Right lung (tissue), 10 donors: ENCODE results near the gene RCOR2. TPM values are rescaled to one million over a fixed set of nuclear protein-coding genes. Genes with fewer than 3 reads are reported as not detected.
A peak's percentile ranks its signal among the peaks of the same experiment; 100 is the strongest.
"Not testable (repeated sequence)": the region's sequence is repeated elsewhere in the genome, so short reads cannot be mapped to it uniquely, and the experiment has no call there.

ENCODE experiments used
- DNase-seq, 2 donors: peaks; one replicate each; pipeline ENCODE4 v3.0.0-alpha.2; 2013
- long read RNA-seq, 8 donors: transcript quantifications; one replicate each; lab custom pipeline, GENCODE V29; 2026
- polyA plus RNA-seq, 5 donors: library from polyadenylated mRNA; unstranded; fragments of 120-200 nt; gene quantifications; one replicate each; pipeline versions ENCODE4 v1.2.1 to v1.2.3, GENCODE V29; 2013; ENCODE audit warnings: inconsistent platforms in 1 of 5, low replicate concordance in 1 of 5; ENCODE audit not compliant: insufficient read length in 5 of 5, insufficient read depth in 1 of 5

Gene RCOR2
- 10 to 100 TPM in 4 of 5 donors, 1 to 10 TPM in 1; 8.9 to 20.7 (median 12.6) TPM for polyA plus RNA-seq
- long read RNA-seq, donor 1, partial matches to known transcripts: 0 of 1 reads
- long read RNA-seq, donor 1, other reads (novel, unspliced or antisense): 0 of 1 reads
- long read RNA-seq, donor 2, partial matches to known transcripts: 680 of 736 reads
- long read RNA-seq, donor 2, other reads (novel, unspliced or antisense): 52 of 736 reads
- long read RNA-seq, donor 3, partial matches to known transcripts: 0 of 2 reads
- long read RNA-seq, donor 3, other reads (novel, unspliced or antisense): 0 of 2 reads
- long read RNA-seq, donor 4, partial matches to known transcripts: 0 of 1 reads
- long read RNA-seq, donor 4, other reads (novel, unspliced or antisense): 0 of 1 reads
- long read RNA-seq, donor 5, partial matches to known transcripts: 0 of 3 reads
- long read RNA-seq, donor 5, other reads (novel, unspliced or antisense): 0 of 3 reads
- long read RNA-seq, donor 6, partial matches to known transcripts: 1,035 of 1,038 reads
- long read RNA-seq, donor 6, other reads (novel, unspliced or antisense): 0 of 1,038 reads
- long read RNA-seq, donor 7, partial matches to known transcripts: 0 of 2 reads
- long read RNA-seq, donor 7, other reads (novel, unspliced or antisense): 0 of 2 reads
- long read RNA-seq, donor 8, partial matches to known transcripts: 0 of 1 reads
- long read RNA-seq, donor 8, other reads (novel, unspliced or antisense): 0 of 1 reads

- DNase-seq: peak; percentile 79 to 82
Measured at GRCh38 chr11:63916837-63917691, at the start of gene RCOR2. Gene RCOR2 (minus strand): TSS chr11:63917164. CDS start chr11:63916456, 708 bp downstream.

- no peak for DNase-seq
Measured at GRCh38 chr11:63966444-63966843, 49.5 kb upstream of the RCOR2 start.

- not testable (repeated sequence) for DNase-seq
Measured at GRCh38 chr11:63963895-63964294, 46.9 kb upstream of the RCOR2 start.

GRCh38 chr11:63961608-63962412, 44.8 kb upstream of the RCOR2 start:
- peak in 1 of 2 donors; percentile 35 for DNase-seq

GRCh38 chr11:63958008-63958407, 41.0 kb upstream of the RCOR2 start:
- DNase-seq: no peak

GRCh38 chr11:63952570-63952969, 35.6 kb upstream of the RCOR2 start:
- no peak for DNase-seq

GRCh38 chr11:63951779-63952536, 35.0 kb upstream of the RCOR2 start:
- no peak for DNase-seq

- DNase-seq: peak; percentile 61 to 77
Measured at GRCh38 chr11:63945477-63946163, 28.7 kb upstream of the RCOR2 start.

GRCh38 chr11:63944987-63945386, 28.0 kb upstream of the RCOR2 start:
- no peak for DNase-seq

- no peak for DNase-seq
Measured at GRCh38 chr11:63942803-63943202, 25.8 kb upstream of the RCOR2 start.

GRCh38 chr11:63941901-63942300, 24.9 kb upstream of the RCOR2 start:
- DNase-seq: no peak

GRCh38 chr11:63940786-63941185, 23.8 kb upstream of the RCOR2 start:
- no peak for DNase-seq

GRCh38 chr11:63939397-63939891, 22.5 kb upstream of the RCOR2 start:
- DNase-seq: no peak

GRCh38 chr11:63938479-63939396, 21.8 kb upstream of the RCOR2 start, which contains the start of gene NAA40:
Gene NAA40 (plus strand): TSS chr11:63939002. CDS start chr11:63939097, 95 bp downstream.
- DNase-seq: peak; percentile 96

- DNase-seq: no peak
Measured at GRCh38 chr11:63937713-63938478, 20.9 kb upstream of the RCOR2 start.

GRCh38 chr11:63933459-63933858, 16.5 kb upstream of the RCOR2 start:
- DNase-seq: no peak

GRCh38 chr11:63931876-63932275, 14.9 kb upstream of the RCOR2 start:
- DNase-seq: no peak
